Hippocampal formation (tissue), 2 donors: ENCODE results near the gene DGCR8.

Source experiments
- DNase-seq, 2 donors: peaks; one replicate each; lab custom pipeline; 2025; lab: John Stamatoyannopoulos, UW

Gene DGCR8

GRCh38 chr22:20125201-20126174 is 45.4 kb downstream of the DGCR8 start:
- no peak for DNase-seq

GRCh38 chr22:20126284-20127029 is 46.4 kb downstream of the DGCR8 start:
- no peak for DNase-seq

- DNase-seq, result no peak
Observed at GRCh38 chr22:20127318-20127868, 47.4 kb downstream of the DGCR8 start.

GRCh38 chr22:20127869-20128618 is 48.0 kb downstream of the DGCR8 start:
- DNase-seq, result no peak

- DNase-seq, result no peak
Observed at GRCh38 chr22:20128619-20128901, 48.5 kb downstream of the DGCR8 start.

GRCh38 chr22:20128902-20129746 is 49.1 kb downstream of the DGCR8 start:
- no peak for DNase-seq

GRCh38 chr22:20129747-20130014 is 49.6 kb downstream of the DGCR8 start:
- DNase-seq, result no peak

GRCh38 chr22:20130319-20130718 is 50.3 kb downstream of the DGCR8 start:
- DNase-seq, result no peak

- DNase-seq, result peak; percentile 63 to 77
Observed at GRCh38 chr22:20130731-20131596, 50.9 kb downstream of the DGCR8 start.

GRCh38 chr22:20131597-20131858 is 51.5 kb downstream of the DGCR8 start, which contains the start of gene ZDHHC8:
TSS of gene ZDHHC8 (plus strand) at chr22:20131804. CDS start at chr22:20131948, 144 bp downstream.
- peak in 1 of 2 donors; percentile 51 for DNase-seq

- DNase-seq, result no peak
Observed at GRCh38 chr22:20131859-20132685, 52.0 kb downstream of the DGCR8 start.

- DNase-seq, result no peak
Observed at GRCh38 chr22:20132686-20133246, 52.7 kb downstream of the DGCR8 start.

- no peak for DNase-seq
Observed at GRCh38 chr22:20133930-20134549, 54.0 kb downstream of the DGCR8 start.

- DNase-seq, result no peak
Observed at GRCh38 chr22:20135265-20135664, 55.2 kb downstream of the DGCR8 start.

- DNase-seq, result no peak
Observed at GRCh38 chr22:20135806-20136602, 56.0 kb downstream of the DGCR8 start.

- no peak for DNase-seq
Observed at GRCh38 chr22:20136603-20136873, 56.5 kb downstream of the DGCR8 start.

GRCh38 chr22:20137113-20137512 is 57.1 kb downstream of the DGCR8 start:
- no peak for DNase-seq

GRCh38 chr22:20137671-20138416 is 57.8 kb downstream of the DGCR8 start:
- DNase-seq, result peak in 1 of 2 donors; percentile 17
